ACC112 (cell line): ENCODE measurements around the gene EPM2AIP1.

Source experiments
- H2AFZ ChIP-seq: fragments of 200-600 bp; sonication (generic); one replicate; pipeline ENCODE4 v1.6.0; 2017; ENCODE audit warnings: antibody characterized with exemption, low read length; ENCODE audit not compliant: unreplicated experiment
- H3K27ac ChIP-seq: fragments of 200-600 bp; sonication (generic); 2 replicates; pipeline ENCODE4 v1.5.1; 2014; ENCODE audit warnings: low read depth, mild to moderate bottlenecking, antibody characterized with exemption, low read length, moderate library complexity
- H3K27me3 ChIP-seq: fragments of 200-600 bp; sonication (generic); 2 replicates; pipeline ENCODE4 v1.6.1; 2014; ENCODE audit warnings: mild to moderate bottlenecking, antibody characterized with exemption, low read length, moderate library complexity, mixed read lengths; ENCODE audit not compliant: insufficient read depth
- H3K36me3 ChIP-seq: fragments of 200-600 bp; sonication (generic); 2 replicates; pipeline ENCODE4 v1.6.1; 2016; ENCODE audit warnings: mild to moderate bottlenecking, antibody characterized with exemption, low read length, moderate library complexity, mixed read lengths; ENCODE audit not compliant: insufficient read depth
- H3K4me1 ChIP-seq: fragments of 200-600 bp; sonication (generic); one replicate; pipeline ENCODE4 v1.6.1; 2016; ENCODE audit warnings: low read length, mixed read lengths; ENCODE audit not compliant: insufficient read depth, unreplicated experiment, control insufficient read depth
- H3K4me3 ChIP-seq: fragments of 200-600 bp; sonication (generic); 2 replicates; pipeline ENCODE4 v1.5.1; 2014; ENCODE audit warnings: mild to moderate bottlenecking, low read depth, low read length
- H3K79me2 ChIP-seq: fragments of 200-600 bp; sonication (generic); one replicate; pipeline ENCODE4 v1.6.0; 2016; ENCODE audit warnings: low read length; ENCODE audit not compliant: control insufficient read depth, unreplicated experiment, insufficient read depth

The EPM2AIP1 gene

GRCh38 chr3:37029111-37029510 lies 36.2 kb upstream of the EPM2AIP1 start:
- H3K27me3 ChIP-seq: no peaks in the 10 kb centered on the region
- no peak overlapping the region for H3K4me3 ChIP-seq
- H2AFZ ChIP-seq: no peak overlapping the region
- peaks cover 2% of the 10 kb centered on the region for H3K79me2 ChIP-seq
- H3K36me3 ChIP-seq: peaks cover 57% of the 10 kb centered on the region
- no peak overlapping the region for H3K27ac ChIP-seq
- peaks cover 5% of the 10 kb centered on the region for H3K4me1 ChIP-seq

GRCh38 chr3:37028329-37028728 lies 35.4 kb upstream of the EPM2AIP1 start:
- H3K27ac ChIP-seq: no peak overlapping the region
- H3K27me3 ChIP-seq: no peaks in the 10 kb centered on the region
- H3K4me3 ChIP-seq: no peak overlapping the region
- peaks cover 56% of the 10 kb centered on the region for H3K36me3 ChIP-seq
- no peak overlapping the region for H2AFZ ChIP-seq
- H3K79me2 ChIP-seq: peaks cover 2% of the 10 kb centered on the region
- peaks cover 5% of the 10 kb centered on the region for H3K4me1 ChIP-seq

- H3K27ac ChIP-seq: no peak overlapping the region
- peaks cover 2% of the 10 kb centered on the region for H3K79me2 ChIP-seq
- H3K4me1 ChIP-seq: no peaks in the 10 kb centered on the region
- H3K27me3 ChIP-seq: no peaks in the 10 kb centered on the region
- H3K36me3 ChIP-seq: peaks cover 51% of the 10 kb centered on the region
- H2AFZ ChIP-seq: no peak overlapping the region
- H3K4me3 ChIP-seq: no peak overlapping the region
These were observed 33.9 kb upstream of the EPM2AIP1 start for GRCh38 chr3:37026851-37027250.

- Histone ChIP-seq H3K27me3 (no peaks in the 10 kb centered on the region), H3K79me2 (no peaks in the 10 kb centered on the region), H3K36me3 (peaks cover 51% of the 10 kb centered on the region), H3K27ac (no peak overlapping the region), H3K4me3 (no peak overlapping the region), H3K4me1 (no peaks in the 10 kb centered on the region), H2AFZ (no peak overlapping the region)
These were observed 32.8 kb upstream of the EPM2AIP1 start for GRCh38 chr3:37025561-37026335.

- Histone ChIP-seq H3K36me3 (peaks cover 54% of the 10 kb centered on the region), H3K27ac (no peak overlapping the region), H3K4me3 (no peak overlapping the region), H3K79me2 (no peaks in the 10 kb centered on the region), H2AFZ (no peak overlapping the region), H3K4me1 (no peaks in the 10 kb centered on the region), H3K27me3 (no peaks in the 10 kb centered on the region)
These were observed 32.0 kb upstream of the EPM2AIP1 start for GRCh38 chr3:37024820-37025405.

- Histone ChIP-seq H3K79me2 (no peaks in the 10 kb centered on the region), H3K4me1 (no peaks in the 10 kb centered on the region), H3K36me3 (peaks cover 56% of the 10 kb centered on the region), H3K27ac (no peak overlapping the region), H3K4me3 (no peak overlapping the region), H3K27me3 (no peaks in the 10 kb centered on the region), H2AFZ (no peak overlapping the region)
These were observed 31.2 kb upstream of the EPM2AIP1 start for GRCh38 chr3:37024092-37024491.

GRCh38 chr3:37017683-37018082 lies 24.8 kb upstream of the EPM2AIP1 start:
- Histone ChIP-seq H3K36me3 (peaks cover 62% of the 10 kb centered on the region), H2AFZ (no peak overlapping the region), H3K79me2 (no peaks in the 10 kb centered on the region), H3K27me3 (no peaks in the 10 kb centered on the region), H3K4me1 (no peaks in the 10 kb centered on the region), H3K27ac (no peak overlapping the region), H3K4me3 (no peak overlapping the region)

- H3K79me2 ChIP-seq: no peaks in the 10 kb centered on the region
- H3K4me3 ChIP-seq: no peak overlapping the region
- no peaks in the 10 kb centered on the region for H3K27me3 ChIP-seq
- H3K36me3 ChIP-seq: peaks cover 65% of the 10 kb centered on the region
- no peak overlapping the region for H2AFZ ChIP-seq
- no peak overlapping the region for H3K27ac ChIP-seq
- no peaks in the 10 kb centered on the region for H3K4me1 ChIP-seq
These were observed 24.0 kb upstream of the EPM2AIP1 start for GRCh38 chr3:37016903-37017302.

GRCh38 chr3:37015642-37016041 lies 22.7 kb upstream of the EPM2AIP1 start:
- H3K79me2 ChIP-seq: no peaks in the 10 kb centered on the region
- no peaks in the 10 kb centered on the region for H3K27me3 ChIP-seq
- no peak overlapping the region for H3K4me3 ChIP-seq
- H3K36me3 ChIP-seq: peaks cover 61% of the 10 kb centered on the region
- no peak overlapping the region for H3K27ac ChIP-seq
- no peaks in the 10 kb centered on the region for H3K4me1 ChIP-seq
- no peak overlapping the region for H2AFZ ChIP-seq

GRCh38 chr3:37014620-37015019 lies 21.7 kb upstream of the EPM2AIP1 start:
- H3K27me3 ChIP-seq: no peaks in the 10 kb centered on the region
- no peak overlapping the region for H3K4me3 ChIP-seq
- H3K79me2 ChIP-seq: no peaks in the 10 kb centered on the region
- peaks cover 59% of the 10 kb centered on the region for H3K36me3 ChIP-seq
- H2AFZ ChIP-seq: no peak overlapping the region
- no peaks in the 10 kb centered on the region for H3K4me1 ChIP-seq
- H3K27ac ChIP-seq: no peak overlapping the region
